ENCODE results near the gene C15orf62. TPM values are rescaled to one million over a fixed set of nuclear protein-coding genes. Genes with fewer than 3 reads are reported as not detected.

C15orf62 gene
- total RNA-seq, 1 donor, result 0.73 TPM

- Histone ChIP-seq H3K9me3 (ENCODE audit: low read depth, low read length) (no peaks in the 10 kb centered on the region), H3K27me3 (ENCODE audit: insufficient read depth, low read length) (no peaks in the 10 kb centered on the region), H3K4me3 (ENCODE audit: low read length) (no peak overlapping the region), H3K4me1 (ENCODE audit: insufficient read depth, low read length) (peaks cover 52% of the 10 kb centered on the region)
Observed at GRCh38 chr15:40747685-40748631, 21.8 kb upstream of the C15orf62 start.

GRCh38 chr15:40749151-40749630, 20.6 kb upstream of the C15orf62 start:
- Histone ChIP-seq H3K9me3 (ENCODE audit: low read depth, low read length) (no peaks in the 10 kb centered on the region), H3K27me3 (ENCODE audit: insufficient read depth, low read length) (no peaks in the 10 kb centered on the region), H3K4me1 (ENCODE audit: insufficient read depth, low read length) (peaks cover 51% of the 10 kb centered on the region), H3K4me3 (ENCODE audit: low read length) (no peak overlapping the region)

GRCh38 chr15:40750885-40751284, 18.9 kb upstream of the C15orf62 start:
- H3K27me3 ChIP-seq (ENCODE audit: insufficient read depth, low read length), result no peaks in the 10 kb centered on the region
- H3K4me1 ChIP-seq (ENCODE audit: insufficient read depth, low read length), result peaks cover 48% of the 10 kb centered on the region
- no peak overlapping the region for H3K4me3 ChIP-seq (ENCODE audit: low read length)
- H3K9me3 ChIP-seq (ENCODE audit: low read depth, low read length), result no peaks in the 10 kb centered on the region

DNA sequence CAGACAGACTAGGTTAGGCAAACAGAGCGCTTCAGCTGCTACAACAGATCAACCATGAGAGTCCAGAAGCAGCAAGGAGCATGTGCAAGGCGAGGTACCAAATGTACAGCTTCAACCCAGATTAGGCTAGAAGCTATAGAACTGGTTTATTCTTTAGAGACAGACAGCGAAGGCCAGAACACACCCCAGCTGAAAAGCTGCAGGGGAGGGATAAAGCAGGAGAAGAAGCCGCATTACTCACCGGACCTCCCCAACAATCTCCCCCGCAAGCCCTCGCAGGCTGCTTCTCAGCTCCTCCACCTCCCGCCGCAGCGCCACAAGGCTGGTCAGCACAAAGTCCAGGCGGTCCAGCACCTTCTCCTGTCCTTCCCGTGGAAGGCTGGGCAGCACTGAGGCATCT, 18.0 kb upstream of the C15orf62 start:
- Histone ChIP-seq H3K9me3 (ENCODE audit: low read depth, low read length) (no peaks in the 10 kb centered on the region), H3K4me1 (ENCODE audit: insufficient read depth, low read length) (peaks cover 42% of the 10 kb centered on the region), H3K27me3 (ENCODE audit: insufficient read depth, low read length) (no peaks in the 10 kb centered on the region), H3K4me3 (ENCODE audit: low read length) (no peak overlapping the region)

- peak overlapping the region; percentile 87 for H3K4me3 ChIP-seq (ENCODE audit: low read length)
- H3K27me3 ChIP-seq (ENCODE audit: insufficient read depth, low read length), result no peaks in the 10 kb centered on the region
- peaks cover 33% of the 10 kb centered on the region for H3K4me1 ChIP-seq (ENCODE audit: insufficient read depth, low read length)
- H3K9me3 ChIP-seq (ENCODE audit: low read depth, low read length), result no peaks in the 10 kb centered on the region
Observed at GRCh38 chr15:40754574-40754882, 15.3 kb upstream of the C15orf62 start.

GRCh38 chr15:40754883-40755811, 14.6 kb upstream of the C15orf62 start, which contains the start of gene RMDN3:
TSS of gene RMDN3 (minus strand) at chr15:40755254. CDS start at chr15:40754783, 471 bp downstream.
- Histone ChIP-seq H3K9me3 (ENCODE audit: low read depth, low read length) (no peaks in the 10 kb centered on the region), H3K4me3 (ENCODE audit: low read length) (peak within 1 kb of the TSS; percentile 87), H3K27me3 (ENCODE audit: insufficient read depth, low read length) (no peaks in the 10 kb centered on the region), H3K4me1 (ENCODE audit: insufficient read depth, low read length) (peaks cover 33% of the 10 kb centered on the region)

DNA sequence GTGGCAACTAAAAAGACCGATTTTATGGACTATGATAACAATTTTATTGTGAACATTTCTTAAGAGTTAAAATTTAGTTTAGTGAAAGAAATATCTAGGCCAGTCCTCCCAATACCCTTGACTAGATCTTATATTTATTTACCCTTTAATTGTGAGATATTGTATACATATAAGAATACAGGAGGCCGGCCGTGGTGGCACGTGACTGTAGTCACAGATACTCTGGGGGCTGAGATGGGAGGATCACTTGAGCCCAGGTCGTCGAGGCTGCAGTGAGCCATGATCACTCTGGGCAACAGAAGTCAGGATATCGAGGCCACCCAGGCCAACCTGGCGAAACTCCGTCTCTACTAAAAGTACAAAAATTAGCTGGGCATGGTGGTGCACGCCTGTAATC, 14.0 kb upstream of the C15orf62 start:
- Histone ChIP-seq H3K4me1 (ENCODE audit: insufficient read depth, low read length) (peaks cover 33% of the 10 kb centered on the region), H3K9me3 (ENCODE audit: low read depth, low read length) (no peaks in the 10 kb centered on the region), H3K27me3 (ENCODE audit: insufficient read depth, low read length) (no peaks in the 10 kb centered on the region), H3K4me3 (ENCODE audit: low read length) (peak overlapping the region; percentile 87)

DNA sequence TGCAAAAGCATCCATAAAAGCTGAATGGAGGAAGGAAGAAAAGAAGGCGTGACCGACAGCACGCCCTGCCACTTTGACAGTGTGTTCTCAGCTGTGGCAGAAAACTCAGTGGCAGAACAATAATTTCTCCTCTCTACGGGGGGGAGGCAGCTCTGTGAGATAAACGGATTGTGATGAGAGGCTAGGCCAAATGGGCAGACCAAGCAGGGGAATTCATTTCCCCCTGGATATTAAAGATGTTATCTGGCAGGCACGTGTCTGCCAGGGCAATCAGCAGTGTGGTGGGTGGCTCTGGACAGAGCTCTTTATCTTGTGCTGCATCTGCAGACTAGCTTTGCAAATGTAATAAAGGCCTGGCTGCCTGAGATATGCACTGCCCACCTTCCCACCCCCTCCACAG, 12.8 kb upstream of the C15orf62 start:
- Histone ChIP-seq H3K27me3 (ENCODE audit: insufficient read depth, low read length) (no peaks in the 10 kb centered on the region), H3K4me3 (ENCODE audit: low read length) (no peak overlapping the region), H3K9me3 (ENCODE audit: low read depth, low read length) (no peaks in the 10 kb centered on the region), H3K4me1 (ENCODE audit: insufficient read depth, low read length) (peaks cover 32% of the 10 kb centered on the region)

GRCh38 chr15:40759961-40760360, 9.8 kb upstream of the C15orf62 start:
- H3K4me1 ChIP-seq (ENCODE audit: insufficient read depth, low read length), result peaks cover 31% of the 10 kb centered on the region
- no peaks in the 10 kb centered on the region for H3K9me3 ChIP-seq (ENCODE audit: low read depth, low read length)
- H3K27me3 ChIP-seq (ENCODE audit: insufficient read depth, low read length), result no peaks in the 10 kb centered on the region
- H3K4me3 ChIP-seq (ENCODE audit: low read length), result no peak overlapping the region

DNA sequence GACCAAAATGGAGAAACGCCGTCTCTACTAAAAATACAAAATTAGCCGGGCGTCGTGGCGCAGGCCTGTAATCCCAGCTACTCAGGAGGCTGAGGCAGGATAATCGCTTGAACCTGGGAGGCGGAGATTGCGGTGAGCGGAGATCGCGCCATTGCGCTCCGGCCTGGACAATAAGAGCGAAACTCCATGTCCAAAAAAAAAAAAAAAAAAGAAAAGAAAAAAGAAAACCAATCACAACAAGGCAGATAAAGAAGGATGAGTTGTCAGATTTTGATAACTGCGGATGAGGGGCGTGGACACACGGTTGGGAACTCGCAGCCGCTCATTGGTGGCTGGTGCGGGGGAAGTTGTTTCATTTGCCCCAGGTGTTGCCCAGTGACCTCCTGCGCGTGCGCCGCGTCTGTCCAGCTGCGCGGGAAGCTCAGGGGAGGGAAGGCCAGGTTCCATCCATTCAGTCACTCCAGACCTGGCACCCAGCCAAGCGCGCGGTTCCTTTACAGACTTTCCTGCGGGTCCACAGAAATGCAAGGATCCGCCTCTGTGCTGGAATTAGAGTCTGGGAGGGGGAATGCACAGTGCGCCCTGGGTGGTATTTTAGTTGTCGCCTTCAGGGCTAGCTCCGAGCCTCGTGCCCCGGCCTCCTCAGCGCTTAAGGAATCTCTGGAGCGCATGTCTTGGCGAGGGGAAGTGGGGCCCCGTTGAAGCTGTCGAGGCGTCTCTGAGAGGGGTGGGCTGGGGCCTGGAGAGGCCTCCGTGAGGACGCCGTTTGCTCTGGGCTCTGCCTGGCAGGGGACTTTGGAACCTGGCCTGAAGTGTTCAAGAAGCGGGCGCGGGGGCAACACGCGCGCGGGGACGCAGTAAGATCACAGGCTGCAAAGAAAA, 6.6 kb upstream of the C15orf62 start:
- Histone ChIP-seq H3K4me3 (ENCODE audit: low read length) (peak overlapping the region; percentile 56), H3K4me1 (ENCODE audit: insufficient read depth, low read length) (peaks cover 38% of the 10 kb centered on the region), H3K9me3 (ENCODE audit: low read depth, low read length) (no peaks in the 10 kb centered on the region), H3K27me3 (ENCODE audit: insufficient read depth, low read length) (no peaks in the 10 kb centered on the region)

- Histone ChIP-seq H3K4me3 (ENCODE audit: low read length) (peak within 1 kb of the TSS; percentile 56), H3K4me1 (ENCODE audit: insufficient read depth, low read length) (peaks cover 47% of the 10 kb centered on the region)
Observed at GRCh38 chr15:40763801-40764628, 5.8 kb upstream of the C15orf62 start, which contains the start of gene GCHFR. TSS of gene GCHFR (plus strand) at chr15:40764068. CDS start at chr15:40764181, 113 bp downstream.

DNA sequence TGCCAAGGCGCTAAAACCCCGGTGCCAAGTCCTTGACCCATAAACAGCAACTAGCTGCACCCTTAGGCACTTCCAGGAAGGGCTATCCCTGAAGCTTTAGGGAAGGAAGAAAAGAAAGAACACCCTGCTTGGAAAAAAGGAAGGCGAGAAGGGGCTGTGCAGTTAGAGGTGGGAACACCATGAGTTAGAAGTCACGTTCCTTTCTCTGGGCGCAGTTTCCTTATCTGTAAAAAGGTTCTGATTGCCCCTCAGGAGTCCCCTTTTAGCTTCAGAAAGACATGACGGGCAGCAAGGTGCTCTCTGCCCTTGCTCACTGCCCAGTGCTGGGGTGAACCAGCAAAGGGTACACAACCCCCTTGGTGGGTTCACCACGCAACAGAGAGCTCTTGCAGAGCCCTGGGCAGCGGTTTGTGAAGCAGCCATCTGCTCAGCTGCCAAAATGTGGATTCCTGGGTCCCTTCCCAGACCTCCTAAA, 5.1 kb upstream of the C15orf62 start:
- Histone ChIP-seq H3K4me3 (ENCODE audit: low read length) (peak overlapping the region; percentile 56), H3K4me1 (ENCODE audit: insufficient read depth, low read length) (peaks cover 53% of the 10 kb centered on the region), H3K27me3 (ENCODE audit: insufficient read depth, low read length) (no peaks in the 10 kb centered on the region), H3K9me3 (ENCODE audit: low read depth, low read length) (no peaks in the 10 kb centered on the region)

More at GRCh38 chr15:40763801-40764628, 5.8 kb upstream of the C15orf62 start, which contains the start of gene GCHFR:
- no peaks in the 10 kb centered on the region for H3K9me3 ChIP-seq (ENCODE audit: low read depth, low read length)
- H3K27me3 ChIP-seq (ENCODE audit: insufficient read depth, low read length), result no peaks in the 10 kb centered on the region

DNA sequence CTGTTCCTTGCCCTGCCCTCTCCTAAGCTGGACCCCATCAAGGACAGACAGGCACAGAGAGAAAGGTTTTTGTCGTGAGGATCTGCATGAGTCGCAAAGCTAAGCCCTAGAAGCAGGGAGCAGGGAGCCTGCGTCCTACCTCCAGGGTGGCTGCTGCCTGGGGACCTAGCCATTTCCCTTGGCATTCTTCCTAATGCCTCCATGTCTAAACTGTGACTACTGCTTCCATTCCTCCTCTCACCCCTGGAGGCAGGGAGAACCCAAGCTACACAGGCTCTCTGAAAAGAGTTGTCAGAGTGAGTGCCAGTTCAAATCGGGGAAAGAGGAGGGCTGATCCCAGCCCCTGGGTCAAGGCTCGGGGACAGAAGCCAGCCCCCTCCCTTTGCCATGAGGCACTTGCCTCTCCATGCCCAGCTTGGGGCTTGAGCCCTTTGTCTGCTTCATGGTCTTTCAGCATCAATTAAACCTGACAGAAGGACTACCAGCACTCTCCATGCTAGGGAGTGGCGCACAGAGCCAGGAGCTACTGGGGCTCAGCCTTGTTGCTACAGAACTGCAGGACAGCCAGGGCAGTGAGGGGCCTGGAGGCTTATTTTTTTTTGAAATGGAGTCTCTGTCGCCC, 3.5 kb upstream of the C15orf62 start:
- Histone ChIP-seq H3K4me3 (ENCODE audit: low read length) (no peak overlapping the region), H3K27me3 (ENCODE audit: insufficient read depth, low read length) (no peaks in the 10 kb centered on the region), H3K9me3 (ENCODE audit: low read depth, low read length) (no peaks in the 10 kb centered on the region), H3K4me1 (ENCODE audit: insufficient read depth, low read length) (peaks cover 61% of the 10 kb centered on the region)

Data from mononuclear cell (primary cell).